ENCODE measurements around the gene RALGPS2. TPM values are rescaled to one million over a fixed set of nuclear protein-coding genes. Genes with fewer than 3 reads are reported as not detected.

Gene RALGPS2
- polyA plus RNA-seq, 1 donor = 25.5 TPM

DNA sequence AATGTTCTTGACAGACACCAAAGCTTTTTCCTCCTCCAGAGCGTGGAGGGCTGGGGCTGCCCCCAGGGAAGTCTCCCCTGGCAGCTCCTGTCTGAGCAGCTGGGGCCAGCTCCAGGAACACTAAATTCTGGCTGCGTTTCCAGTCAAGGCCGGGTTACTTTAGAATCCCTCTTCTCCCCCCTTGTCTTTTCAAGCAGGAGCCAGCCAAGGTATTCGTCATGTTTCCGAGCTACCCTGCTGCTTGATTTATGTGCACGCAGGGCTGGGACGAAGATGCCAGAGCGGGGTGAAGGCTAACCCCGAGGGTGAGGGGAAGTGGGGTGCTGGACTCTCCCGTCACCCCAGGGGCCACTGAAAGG is 213.9 kb downstream of the RALGPS2 start:
- Histone ChIP-seq H3K4me1 (ENCODE audit: control insufficient read depth, insufficient read depth, low read length) (peaks cover 4% of the 10 kb centered on the region), H3K36me3 (ENCODE audit: control insufficient read depth, insufficient read depth, low read length) (no peaks in the 10 kb centered on the region), H3K4me3 (ENCODE audit: low read length) (no peak overlapping the region), H3K9me3 (ENCODE audit: control insufficient read depth, low read depth, low read length) (no peaks in the 10 kb centered on the region), H3K27ac (ENCODE audit: low read length) (peak overlapping the region; percentile 61), H3K27me3 (ENCODE audit: control insufficient read depth, insufficient read depth, low read length) (no peaks in the 10 kb centered on the region)
- peak in 1 of 2 donors; percentile 29 for DNase-seq
- no CpG with 5 or more reads among the region's 10 CpGs for WGBS (ENCODE audit: insufficient coverage, low lambda C conversion rate)

DNA sequence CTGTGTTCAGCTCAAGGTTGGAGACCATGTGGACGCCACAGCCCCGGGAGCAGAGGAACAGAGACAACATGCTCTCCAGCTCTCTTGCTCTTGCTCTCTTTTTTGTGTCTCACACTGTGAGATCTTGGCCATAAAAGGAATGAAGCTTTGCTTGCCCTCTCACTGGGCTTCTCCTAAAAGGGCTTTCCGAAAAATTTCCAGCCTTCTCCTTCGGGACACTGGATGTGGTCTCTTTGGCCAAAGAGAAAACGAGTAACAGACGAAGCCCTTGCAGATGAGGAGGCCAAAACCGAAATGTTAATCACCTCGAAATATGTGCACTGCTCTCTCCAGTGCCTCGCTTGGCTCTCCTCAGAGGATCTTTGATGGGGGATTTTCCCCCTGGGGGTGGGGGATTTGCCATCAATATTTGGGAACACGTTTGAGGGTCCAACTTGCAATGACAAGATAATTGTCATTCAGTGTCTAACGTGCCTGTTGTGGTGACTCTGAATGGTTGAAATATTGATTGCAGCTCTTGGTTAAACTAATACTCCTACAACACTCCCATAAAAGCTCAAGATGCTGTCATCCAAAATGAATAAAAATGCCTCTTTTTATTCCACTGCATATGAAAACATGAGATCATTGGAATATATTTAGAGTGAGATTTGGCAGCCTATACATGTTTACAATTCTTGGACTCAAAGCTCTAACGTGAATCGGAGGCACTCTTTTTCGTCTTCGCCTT is 214.5 kb downstream of the RALGPS2 start:
- no peak for DNase-seq

DNA sequence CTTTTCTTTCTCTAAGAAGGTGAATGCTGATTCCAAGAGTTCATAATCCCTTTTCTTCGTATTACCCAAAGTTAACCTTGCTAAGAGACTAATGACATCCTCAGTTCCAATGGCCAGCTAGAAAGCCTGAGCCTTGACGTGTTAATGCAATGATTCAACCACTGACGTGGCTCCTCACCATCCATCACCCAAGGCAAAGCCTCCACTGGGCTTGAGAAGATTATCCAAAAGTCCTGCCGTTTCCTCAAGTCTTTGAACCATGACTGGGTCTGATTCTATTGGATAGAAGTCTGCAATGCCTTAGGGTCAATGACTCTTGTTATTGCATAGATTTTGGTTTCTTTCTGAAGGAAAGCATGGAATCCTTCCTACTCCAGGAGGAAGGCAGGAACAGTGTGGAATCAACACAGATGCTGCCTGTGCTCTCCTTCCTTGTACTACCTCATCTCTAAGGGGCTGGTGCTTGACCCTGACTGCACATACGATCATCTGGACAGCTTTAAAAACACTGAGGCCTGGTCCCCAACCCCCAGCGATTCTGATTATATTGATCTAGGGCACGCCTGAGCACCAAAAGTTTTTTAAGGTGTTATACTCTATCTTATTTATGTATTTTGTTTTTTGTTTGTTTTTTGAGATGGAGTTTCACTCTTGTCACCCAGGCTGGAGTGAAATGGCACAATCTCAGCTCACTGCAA is 215.2 kb downstream of the RALGPS2 start:
- no peak for DNase-seq
- Histone ChIP-seq H3K27me3 (ENCODE audit: control insufficient read depth, insufficient read depth, low read length) (no peaks in the 10 kb centered on the region), H3K9me3 (ENCODE audit: control insufficient read depth, low read depth, low read length) (no peaks in the 10 kb centered on the region), H3K36me3 (ENCODE audit: control insufficient read depth, insufficient read depth, low read length) (no peaks in the 10 kb centered on the region), H3K27ac (ENCODE audit: low read length) (no peak overlapping the region), H3K4me3 (ENCODE audit: low read length) (no peak overlapping the region), H3K4me1 (ENCODE audit: control insufficient read depth, insufficient read depth, low read length) (no peaks in the 10 kb centered on the region)
- WGBS (ENCODE audit: insufficient coverage, low lambda C conversion rate) = 71% methylated on average over 1 of the region's 7 CpGs

More for the DNA sequence above, 214.5 kb downstream of the RALGPS2 start:
- Histone ChIP-seq H3K27ac (ENCODE audit: low read length) (peak overlapping the region; percentile 61), H3K4me3 (ENCODE audit: low read length) (no peak overlapping the region), H3K4me1 (ENCODE audit: control insufficient read depth, insufficient read depth, low read length) (no peaks in the 10 kb centered on the region), H3K9me3 (ENCODE audit: control insufficient read depth, low read depth, low read length) (no peaks in the 10 kb centered on the region), H3K27me3 (ENCODE audit: control insufficient read depth, insufficient read depth, low read length) (no peaks in the 10 kb centered on the region), H3K36me3 (ENCODE audit: control insufficient read depth, insufficient read depth, low read length) (no peaks in the 10 kb centered on the region)
- WGBS (ENCODE audit: insufficient coverage, low lambda C conversion rate) = no CpG with 5 or more reads among the region's 15 CpGs

DNA sequence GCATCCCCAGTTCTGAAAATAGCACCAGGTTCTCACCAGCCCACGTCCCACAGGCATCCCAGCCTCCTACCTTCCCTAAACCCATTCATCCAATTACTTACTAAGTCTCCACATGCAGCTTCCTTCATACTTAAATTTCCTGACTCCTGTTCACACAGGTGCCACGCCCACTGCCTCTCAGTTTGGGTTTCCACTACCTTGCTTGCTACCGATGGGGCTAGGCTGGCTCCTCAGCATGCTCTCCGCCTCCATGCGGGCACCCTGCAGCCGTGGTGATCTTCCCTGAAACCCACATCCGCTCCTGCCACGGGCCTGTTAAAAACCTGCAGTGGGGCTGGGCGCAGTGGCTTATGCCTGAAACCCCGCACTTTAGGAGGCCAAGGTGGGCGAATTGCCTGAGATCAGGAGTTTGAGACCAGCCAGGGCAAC is 216.2 kb downstream of the RALGPS2 start:
- DNase-seq = no peak
- 60% methylated on average over 1 of the region's 11 CpGs for WGBS (ENCODE audit: insufficient coverage, low lambda C conversion rate)
- no peak overlapping the region for H3K27ac ChIP-seq (ENCODE audit: low read length)

DNA sequence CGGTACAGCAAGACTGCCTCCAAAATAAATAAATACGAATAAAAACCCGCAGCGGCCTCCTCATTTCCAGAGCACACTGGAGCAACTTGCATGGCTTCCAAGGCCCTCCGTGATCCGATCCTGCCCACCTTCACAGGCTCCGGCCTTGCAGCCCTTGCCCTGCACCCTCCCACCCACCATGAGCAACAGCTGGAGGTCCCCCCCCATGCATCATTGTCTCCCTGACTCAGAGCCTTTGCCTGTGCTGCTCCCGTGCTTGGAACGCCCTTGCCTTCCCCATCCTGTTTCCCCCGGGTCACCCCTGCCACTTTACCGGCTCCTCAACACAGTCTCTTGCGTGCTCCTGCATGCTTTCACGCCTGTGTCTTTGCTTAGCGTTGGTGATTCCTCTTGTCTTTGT is 216.8 kb downstream of the RALGPS2 start:
- Histone ChIP-seq H3K4me1 (ENCODE audit: control insufficient read depth, insufficient read depth, low read length) (no peaks in the 10 kb centered on the region), H3K9me3 (ENCODE audit: control insufficient read depth, low read depth, low read length) (no peaks in the 10 kb centered on the region), H3K36me3 (ENCODE audit: control insufficient read depth, insufficient read depth, low read length) (no peaks in the 10 kb centered on the region), H3K27me3 (ENCODE audit: control insufficient read depth, insufficient read depth, low read length) (no peaks in the 10 kb centered on the region), H3K4me3 (ENCODE audit: low read length) (no peak overlapping the region), H3K27ac (ENCODE audit: low read length) (no peak overlapping the region)
- 90% methylated on average over 4 of the region's 14 CpGs for WGBS (ENCODE audit: insufficient coverage, low lambda C conversion rate)
- DNase-seq = no peak

More for the DNA sequence above, 216.2 kb downstream of the RALGPS2 start:
- Histone ChIP-seq H3K4me1 (ENCODE audit: control insufficient read depth, insufficient read depth, low read length) (no peaks in the 10 kb centered on the region), H3K36me3 (ENCODE audit: control insufficient read depth, insufficient read depth, low read length) (no peaks in the 10 kb centered on the region), H3K4me3 (ENCODE audit: low read length) (no peak overlapping the region), H3K27me3 (ENCODE audit: control insufficient read depth, insufficient read depth, low read length) (no peaks in the 10 kb centered on the region), H3K9me3 (ENCODE audit: control insufficient read depth, low read depth, low read length) (no peaks in the 10 kb centered on the region)

DNA sequence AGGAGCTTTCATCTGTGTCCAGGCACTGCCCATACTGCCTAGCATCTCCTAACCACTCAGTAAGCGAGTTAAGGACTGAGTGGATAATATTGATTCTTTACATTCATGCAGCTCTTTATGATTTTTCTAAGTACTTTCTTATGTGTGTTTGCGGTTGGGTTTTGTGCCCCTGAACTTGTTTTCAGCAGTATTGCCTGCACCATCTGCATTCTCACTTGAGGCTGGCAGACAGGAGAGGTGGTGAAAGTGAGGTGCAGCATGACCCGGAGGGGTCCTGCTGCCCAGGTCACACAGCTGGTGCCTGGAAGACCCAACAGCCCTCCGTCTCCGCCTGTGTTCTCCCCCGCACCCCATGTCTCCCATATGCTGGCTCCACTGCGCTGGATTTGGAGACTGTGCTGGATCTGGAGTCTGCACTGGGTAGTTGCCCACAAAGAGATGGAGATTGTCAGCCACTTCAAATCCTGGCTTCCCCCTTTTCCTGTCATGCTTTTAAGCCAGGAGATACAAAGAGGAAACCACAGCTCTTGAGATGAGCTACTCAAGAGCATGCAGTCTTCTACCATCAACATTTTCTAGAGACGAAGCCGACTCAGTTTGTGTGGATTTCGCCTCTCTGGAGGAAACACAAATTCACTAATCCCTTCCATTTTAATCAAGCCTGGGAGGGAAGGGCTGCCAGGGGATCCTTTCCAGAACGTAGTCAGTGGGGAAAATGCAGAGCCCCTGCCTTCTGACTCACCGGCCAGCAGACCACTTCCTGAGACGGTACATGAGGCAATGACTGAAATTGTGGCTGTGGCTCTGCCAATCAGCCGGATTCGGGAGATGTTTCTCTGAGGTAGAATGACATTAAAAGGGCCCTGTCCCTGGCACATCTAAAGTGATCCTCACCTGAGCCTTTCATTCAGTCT is 217.5 kb downstream of the RALGPS2 start:
- WGBS (ENCODE audit: insufficient coverage, low lambda C conversion rate) = 83% methylated on average over 1 of the region's 15 CpGs
- Histone ChIP-seq H3K27ac (ENCODE audit: low read length) (no peak overlapping the region), H3K4me3 (ENCODE audit: low read length) (no peak overlapping the region), H3K36me3 (ENCODE audit: control insufficient read depth, insufficient read depth, low read length) (no peaks in the 10 kb centered on the region), H3K4me1 (ENCODE audit: control insufficient read depth, insufficient read depth, low read length) (no peaks in the 10 kb centered on the region), H3K27me3 (ENCODE audit: control insufficient read depth, insufficient read depth, low read length) (no peaks in the 10 kb centered on the region), H3K9me3 (ENCODE audit: control insufficient read depth, low read depth, low read length) (no peaks in the 10 kb centered on the region)
- no peak for DNase-seq

DNA sequence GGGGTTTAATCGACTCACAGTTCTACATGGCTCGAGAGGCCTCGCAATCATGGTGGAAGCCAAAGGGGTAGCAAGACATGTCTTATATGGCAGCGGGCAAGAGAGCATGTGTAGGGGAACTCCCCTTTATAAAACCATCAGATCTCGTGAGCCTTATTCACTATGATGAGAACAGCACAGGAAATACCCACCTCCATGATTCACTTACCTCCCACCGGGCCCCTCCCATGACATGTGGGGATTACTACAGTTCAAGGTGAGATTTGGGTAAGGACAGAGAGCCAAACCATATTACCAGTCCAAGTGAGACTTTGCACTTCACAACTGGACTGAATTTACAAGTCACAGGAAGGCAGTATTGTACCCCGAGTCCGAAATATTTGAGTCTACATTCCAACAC is 219.7 kb downstream of the RALGPS2 start:
- Histone ChIP-seq H3K4me3 (ENCODE audit: low read length) (no peak overlapping the region), H3K27ac (ENCODE audit: low read length) (no peak overlapping the region), H3K27me3 (ENCODE audit: control insufficient read depth, insufficient read depth, low read length) (no peaks in the 10 kb centered on the region), H3K9me3 (ENCODE audit: control insufficient read depth, low read depth, low read length) (no peaks in the 10 kb centered on the region), H3K4me1 (ENCODE audit: control insufficient read depth, insufficient read depth, low read length) (no peaks in the 10 kb centered on the region), H3K36me3 (ENCODE audit: control insufficient read depth, insufficient read depth, low read length) (no peaks in the 10 kb centered on the region)
- DNase-seq = no peak
- 100% methylated on average over 1 of the region's 8 CpGs for WGBS (ENCODE audit: insufficient coverage, low lambda C conversion rate)

DNA sequence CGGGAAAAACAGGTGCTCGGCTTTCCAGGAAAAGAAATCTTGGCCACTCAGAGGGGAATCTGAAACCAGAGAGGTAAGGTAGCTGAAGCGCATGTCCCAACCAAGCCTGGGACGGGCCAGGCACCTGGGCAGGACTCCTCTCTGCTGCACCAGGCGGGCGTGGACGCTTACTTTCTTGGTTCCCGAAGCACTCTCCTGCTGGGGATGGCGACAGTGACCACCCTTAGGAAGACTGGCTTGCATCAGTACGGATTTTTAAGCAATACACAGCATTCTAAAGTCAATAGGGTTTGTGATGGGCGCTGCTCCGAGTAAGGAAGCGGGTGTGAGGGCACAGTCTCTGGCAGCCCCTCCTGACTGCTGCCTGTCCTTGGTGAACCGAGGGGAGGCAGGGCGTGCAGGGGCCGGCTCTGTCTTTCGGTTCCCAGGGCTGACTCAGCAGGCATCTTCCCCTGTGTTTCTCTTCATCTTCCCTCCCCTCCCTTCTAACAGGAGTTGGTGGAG is 220.8 kb downstream of the RALGPS2 start:
- Histone ChIP-seq H3K36me3 (ENCODE audit: control insufficient read depth, insufficient read depth, low read length) (no peaks in the 10 kb centered on the region), H3K27ac (ENCODE audit: low read length) (no peak overlapping the region), H3K27me3 (ENCODE audit: control insufficient read depth, insufficient read depth, low read length) (no peaks in the 10 kb centered on the region), H3K4me3 (ENCODE audit: low read length) (no peak overlapping the region), H3K4me1 (ENCODE audit: control insufficient read depth, insufficient read depth, low read length) (no peaks in the 10 kb centered on the region), H3K9me3 (ENCODE audit: control insufficient read depth, low read depth, low read length) (no peaks in the 10 kb centered on the region)
- no peak for DNase-seq
- no CpG with 5 or more reads among the region's 17 CpGs for WGBS (ENCODE audit: insufficient coverage, low lambda C conversion rate)

DNA sequence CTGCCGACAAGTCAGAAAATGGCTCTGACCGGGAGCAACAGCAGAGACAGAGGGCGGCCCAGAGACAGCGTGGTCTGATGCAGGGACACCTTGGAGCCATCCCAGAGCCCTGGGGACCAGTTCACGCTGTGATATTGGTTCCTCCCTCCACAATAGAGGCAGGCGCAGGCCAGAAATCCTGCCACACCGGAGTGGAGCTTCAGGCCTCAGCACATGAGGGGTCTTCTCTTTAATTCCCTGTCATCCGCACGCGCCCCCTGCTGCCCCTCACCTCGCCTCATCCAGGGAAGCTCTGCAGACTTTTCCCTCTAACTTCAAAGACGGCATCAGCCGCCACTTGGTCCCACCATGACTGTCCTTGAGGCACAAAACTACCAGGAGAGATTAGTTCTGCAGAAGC is 221.4 kb downstream of the RALGPS2 start:
- 95% methylated on average over 4 of the region's 13 CpGs for WGBS (ENCODE audit: insufficient coverage, low lambda C conversion rate)
- Histone ChIP-seq H3K36me3 (ENCODE audit: control insufficient read depth, insufficient read depth, low read length) (no peaks in the 10 kb centered on the region), H3K27ac (ENCODE audit: low read length) (no peak overlapping the region), H3K9me3 (ENCODE audit: control insufficient read depth, low read depth, low read length) (no peaks in the 10 kb centered on the region), H3K27me3 (ENCODE audit: control insufficient read depth, insufficient read depth, low read length) (no peaks in the 10 kb centered on the region), H3K4me3 (ENCODE audit: low read length) (no peak overlapping the region), H3K4me1 (ENCODE audit: control insufficient read depth, insufficient read depth, low read length) (no peaks in the 10 kb centered on the region)
- DNase-seq = no peak
